Activated CD4-positive, alpha-beta T cell treated with anti-CD3 and anti-CD28 coated beads for 36 hours (primary cell): ENCODE measurements around the gene AQP1. TPM values are rescaled to one million over a fixed set of nuclear protein-coding genes. Genes with fewer than 3 reads are reported as not detected.

ENCODE experiments used
- ATAC-seq: fragments of 200-7000 bp; cut with Tn5 transposase; one replicate; pipeline ENCODE4 v1.10.0; 2021; ENCODE audit warnings: mild to moderate bottlenecking, moderate library complexity
- CTCF ChIA-PET: fragments of 350-600 bp; sonication (Branson Sonifier 250); formaldehyde crosslinking; loops from one replicate; lab custom pipeline; 2021; ENCODE audit warnings: antibody characterized with exemption; lab: Charles Lee
- POLR2A ChIA-PET: fragments of 350-600 bp; sonication (Branson Sonifier 250); formaldehyde crosslinking; loops from one replicate; lab custom pipeline; 2021; ENCODE audit warnings: antibody characterized with exemption, inconsistent platforms; lab: Charles Lee
- DNase-seq: peaks from one replicate; pipeline ENCODE4 v3.0.0-alpha.2; 2020
- H3K27ac Mint-ChIP-seq: one replicate; pipeline ENCODE4 v1.8.0; 2021; ENCODE audit warnings: mixed read lengths
- H3K27me3 Mint-ChIP-seq: one replicate; pipeline ENCODE4 v1.8.0; 2021; ENCODE audit warnings: mixed read lengths
- H3K36me3 Mint-ChIP-seq: one replicate; pipeline ENCODE4 v1.8.0; 2021; ENCODE audit warnings: low read depth, mixed read lengths
- H3K4me1 Mint-ChIP-seq: one replicate; pipeline ENCODE4 v1.8.0; 2021; ENCODE audit warnings: mixed read lengths
- H3K4me3 Mint-ChIP-seq: one replicate; pipeline ENCODE4 v1.8.0; 2021; ENCODE audit warnings: mild to moderate bottlenecking, moderate library complexity, mixed read lengths
- H3K9me3 Mint-ChIP-seq: one replicate; pipeline ENCODE4 v1.8.0; 2021; ENCODE audit warnings: low read depth, mixed read lengths
- intact Hi-C, 2 experiments: fragments of 100-400 bp; cut with DNase I in 1 of 2; cut with micrococcal nuclease in 1 of 2; formaldehyde crosslinking; loops; one replicate each; pipeline versions ENCODE4 v1.14.2 to v1.15.1; 2022 to 2024; cut with DNase I, micrococcal nuclease
- total RNA-seq, 2 experiments: library from RNA; stranded (reverse); gene quantifications; one replicate each; pipeline ENCODE4 v1.2.3, GENCODE V29; 2021

Gene AQP1
- total RNA-seq, 2 experiments from 2014 or later: 0.16 to 0.25 TPM

DNA sequence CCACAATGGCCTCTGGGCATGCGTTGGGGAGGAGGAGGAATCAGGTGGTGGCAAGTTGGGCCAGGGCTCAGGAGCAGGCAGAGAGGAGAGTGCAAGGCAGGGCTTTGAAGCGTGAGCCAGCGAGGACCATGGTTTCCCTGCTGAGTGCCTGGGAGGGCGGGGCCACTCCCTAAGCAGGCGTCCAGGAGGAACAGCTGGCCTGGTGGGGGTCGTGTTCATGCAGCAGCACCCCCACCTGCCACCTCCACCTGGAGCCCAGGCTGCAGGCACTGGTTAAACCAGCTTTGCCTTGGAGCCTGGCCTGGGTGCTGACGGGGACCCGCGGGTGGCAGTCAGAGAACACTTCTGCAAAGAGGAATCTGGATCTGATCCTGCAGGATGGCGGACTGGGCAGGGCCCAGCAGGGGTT lies 24.2 kb upstream of the AQP1 start:
- peaks cover 9% of the 10 kb centered on the region for H3K9me3 Mint-ChIP-seq
- no peak for ATAC-seq
- ChIA-PET POLR2A (no interaction called here), CTCF (no interaction called here)
- H3K27ac Mint-ChIP-seq: no peak overlapping the region
- H3K36me3 Mint-ChIP-seq: no peaks in the 10 kb centered on the region
- intact Hi-C loops: no loop called here
- no peak overlapping the region for H3K4me3 Mint-ChIP-seq
- no peak for DNase-seq
- H3K4me1 Mint-ChIP-seq: no peaks in the 10 kb centered on the region
- no peaks in the 10 kb centered on the region for H3K27me3 Mint-ChIP-seq

GRCh38 chr7:30888747-30889146 lies 22.9 kb upstream of the AQP1 start:
- Mint-ChIP-seq H3K9me3 (peaks cover 9% of the 10 kb centered on the region), H3K4me3 (no peak overlapping the region), H3K27me3 (no peaks in the 10 kb centered on the region), H3K27ac (no peak overlapping the region), H3K36me3 (no peaks in the 10 kb centered on the region), H3K4me1 (no peaks in the 10 kb centered on the region)
- intact Hi-C loops: no loop called here
- ChIA-PET CTCF (no interaction called here), POLR2A (no interaction called here)
- DNase-seq (no peak), ATAC-seq (no peak)

DNA sequence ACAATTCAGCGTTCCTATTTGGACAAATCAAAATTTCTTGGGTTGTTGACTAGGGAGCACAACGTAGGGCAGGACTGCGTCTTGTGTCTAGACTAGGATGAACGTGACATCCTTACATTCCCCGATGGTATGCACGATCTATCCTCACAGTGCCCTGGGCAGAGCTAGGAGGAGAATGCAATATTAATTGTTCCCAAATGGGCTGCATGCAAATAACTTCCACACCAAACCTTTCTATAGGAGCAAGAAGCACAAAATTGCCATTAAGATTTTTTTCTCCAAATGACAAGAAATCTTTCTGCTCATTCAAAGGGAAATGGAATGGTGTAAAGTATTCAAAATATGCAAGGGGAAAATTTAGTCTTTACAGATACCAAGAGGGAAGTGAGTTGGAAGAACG lies 21.4 kb upstream of the AQP1 start:
- POLR2A ChIA-PET: no interaction called here
- Mint-ChIP-seq H3K27me3 (no peaks in the 10 kb centered on the region), H3K27ac (no peak overlapping the region), H3K4me3 (no peak overlapping the region), H3K36me3 (no peaks in the 10 kb centered on the region), H3K9me3 (peaks cover 9% of the 10 kb centered on the region), H3K4me1 (no peaks in the 10 kb centered on the region)
- ATAC-seq (no peak), DNase-seq (no peak)
- CTCF ChIA-PET: no interaction called here
- intact Hi-C loops: no loop called here

GRCh38 chr7:30893357-30893756 lies 18.3 kb upstream of the AQP1 start:
- Mint-ChIP-seq H3K27me3 (no peaks in the 10 kb centered on the region), H3K4me3 (no peak overlapping the region), H3K4me1 (no peaks in the 10 kb centered on the region), H3K9me3 (peaks cover 9% of the 10 kb centered on the region), H3K36me3 (no peaks in the 10 kb centered on the region), H3K27ac (no peak overlapping the region)
- intact Hi-C loops: no loop called here
- DNase-seq (no peak), ATAC-seq (no peak)
- ChIA-PET POLR2A (interaction anchor here (0.6 kb wide), 1 partner anchor 1540 kb away, joined by 4 read pairs; no protein-coding TSS in a partner anchor), CTCF (no interaction called here)

GRCh38 chr7:30894009-30894408 lies 17.6 kb upstream of the AQP1 start:
- CTCF ChIA-PET: interaction anchor here (0.5 kb wide), 1 partner anchor 82 kb away, joined by 3 read pairs; no protein-coding TSS in a partner anchor
- H3K4me3 Mint-ChIP-seq: no peak overlapping the region
- no peak for DNase-seq
- H3K27ac Mint-ChIP-seq: no peak overlapping the region
- no peaks in the 10 kb centered on the region for H3K4me1 Mint-ChIP-seq
- H3K9me3 Mint-ChIP-seq: peaks cover 9% of the 10 kb centered on the region
- H3K27me3 Mint-ChIP-seq: no peaks in the 10 kb centered on the region
- POLR2A ChIA-PET: no interaction called here
- no peak for ATAC-seq
- intact Hi-C loops: no loop called here
- no peaks in the 10 kb centered on the region for H3K36me3 Mint-ChIP-seq

DNA sequence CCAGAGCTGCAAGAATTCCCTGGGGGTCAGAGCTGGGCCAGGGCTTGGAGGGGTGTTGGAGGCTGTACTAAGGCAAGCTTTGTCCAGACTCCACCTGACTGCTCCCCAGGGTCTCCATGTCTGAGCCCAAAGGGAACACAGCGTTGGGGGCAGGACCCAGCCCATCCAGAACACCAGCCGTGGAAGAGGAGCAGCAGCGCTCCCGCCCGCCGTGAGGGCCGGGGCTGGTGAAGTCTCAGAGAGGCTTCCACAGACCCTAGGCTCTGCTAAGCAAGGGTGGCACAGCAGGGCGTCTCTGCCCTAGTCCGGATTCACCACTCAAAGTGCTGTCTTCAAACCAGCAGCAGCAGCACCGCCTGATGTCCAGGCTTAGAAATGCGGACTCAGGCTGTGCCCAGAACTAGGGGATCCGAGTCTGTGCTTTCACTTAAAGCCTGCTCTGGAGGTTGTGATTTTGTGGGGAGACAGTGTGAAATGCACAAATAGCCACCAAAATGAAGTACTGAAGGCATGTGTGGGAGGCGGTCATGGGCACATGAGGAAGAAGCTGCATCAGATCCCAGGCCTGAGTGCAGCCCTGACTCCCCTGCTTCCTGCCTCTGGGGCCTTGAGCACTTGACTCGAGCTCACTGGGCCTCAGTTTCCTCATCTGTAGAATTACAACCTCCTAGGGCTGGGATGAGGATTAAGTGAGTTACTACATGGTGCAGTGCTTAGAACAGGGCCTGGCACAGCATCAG lies 16.6 kb upstream of the AQP1 start:
- DNase-seq (no peak), ATAC-seq (no peak)
- ChIA-PET CTCF (no interaction called here), POLR2A (no interaction called here)
- Mint-ChIP-seq H3K27me3 (no peaks in the 10 kb centered on the region), H3K36me3 (no peaks in the 10 kb centered on the region), H3K27ac (no peak overlapping the region), H3K9me3 (peaks cover 9% of the 10 kb centered on the region), H3K4me3 (no peak overlapping the region), H3K4me1 (no peaks in the 10 kb centered on the region)
- intact Hi-C loops: no loop called here

DNA sequence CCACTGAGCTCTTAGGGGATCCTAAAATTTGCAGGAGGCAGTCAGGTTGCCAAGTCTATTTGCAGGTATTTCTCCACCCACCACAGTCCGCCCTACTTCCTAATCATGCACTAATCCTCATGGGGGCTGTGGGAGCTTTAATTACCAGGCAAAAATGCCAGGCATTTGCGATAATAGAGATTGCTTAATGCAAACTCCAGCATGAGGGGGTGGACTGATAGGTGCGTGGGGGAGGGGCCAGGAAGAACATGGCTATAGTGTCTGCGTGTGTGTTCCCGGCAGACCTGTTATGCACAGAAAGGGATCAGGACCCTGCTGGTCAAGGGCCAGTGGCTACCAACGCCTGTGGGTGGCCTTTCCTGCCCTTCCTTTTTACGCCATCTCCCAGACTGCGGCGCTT lies 15.6 kb upstream of the AQP1 start:
- intact Hi-C loops: no loop called here

GRCh38 chr7:30896783-30897637 lies 14.6 kb upstream of the AQP1 start:
- Mint-ChIP-seq H3K27ac (no peak overlapping the region), H3K36me3 (no peaks in the 10 kb centered on the region), H3K27me3 (no peaks in the 10 kb centered on the region), H3K9me3 (no peaks in the 10 kb centered on the region), H3K4me1 (no peaks in the 10 kb centered on the region), H3K4me3 (no peak overlapping the region)
- POLR2A ChIA-PET: no interaction called here
- no peak for ATAC-seq
- DNase-seq: no peak
- intact Hi-C loops: no loop called here
- CTCF ChIA-PET: no interaction called here

More for the DNA sequence above, 15.6 kb upstream of the AQP1 start:
- Mint-ChIP-seq H3K27me3 (no peaks in the 10 kb centered on the region), H3K9me3 (peaks cover 4% of the 10 kb centered on the region), H3K4me1 (no peaks in the 10 kb centered on the region), H3K27ac (no peak overlapping the region), H3K36me3 (no peaks in the 10 kb centered on the region), H3K4me3 (no peak overlapping the region)
- ChIA-PET CTCF (no interaction called here), POLR2A (no interaction called here)
- ATAC-seq: no peak
- no peak for DNase-seq

DNA sequence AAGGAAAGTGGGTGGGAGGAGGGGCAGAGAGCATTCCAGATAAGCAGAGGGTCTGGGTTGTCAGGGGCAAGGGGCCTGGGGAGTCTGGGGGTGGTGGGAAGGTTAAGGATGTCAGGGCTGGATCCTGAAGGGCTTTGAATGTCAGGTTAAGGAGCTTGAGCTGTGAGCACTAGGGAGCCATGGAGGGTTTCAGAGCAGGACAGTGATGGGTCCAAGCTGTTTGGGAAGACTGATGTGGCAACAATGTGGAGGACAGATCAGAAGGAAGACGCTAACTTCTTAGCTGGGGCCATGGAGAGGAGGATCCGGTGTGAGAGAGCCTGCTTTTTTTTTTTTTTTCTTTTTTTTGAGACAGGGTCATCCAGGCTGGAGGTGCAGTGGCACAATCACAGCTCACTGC lies 13.9 kb upstream of the AQP1 start:
- Mint-ChIP-seq H3K36me3 (no peaks in the 10 kb centered on the region), H3K27me3 (no peaks in the 10 kb centered on the region), H3K27ac (no peak overlapping the region), H3K4me1 (no peaks in the 10 kb centered on the region), H3K4me3 (no peak overlapping the region), H3K9me3 (no peaks in the 10 kb centered on the region)
- ATAC-seq: no peak
- intact Hi-C loops: no loop called here
- CTCF ChIA-PET: no interaction called here
- POLR2A ChIA-PET: interaction anchor here (0.6 kb wide), 1 partner anchor 13 kb away, joined by 5 read pairs; no protein-coding TSS in a partner anchor
- no peak for DNase-seq

- Mint-ChIP-seq H3K27ac (no peak overlapping the region), H3K4me1 (no peaks in the 10 kb centered on the region), H3K4me3 (no peak overlapping the region), H3K36me3 (no peaks in the 10 kb centered on the region), H3K9me3 (no peaks in the 10 kb centered on the region), H3K27me3 (no peaks in the 10 kb centered on the region)
- ATAC-seq: no peak
- ChIA-PET POLR2A (interaction anchor here (0.6 kb wide), 1 partner anchor 13 kb away, joined by 5 read pairs; no protein-coding TSS in a partner anchor), CTCF (no interaction called here)
- intact Hi-C loops: no loop called here
- DNase-seq: no peak
These were observed 13.2 kb upstream of the AQP1 start for GRCh38 chr7:30898411-30898810.

- ATAC-seq (no peak), DNase-seq (no peak)
- no peaks in the 10 kb centered on the region for H3K4me1 Mint-ChIP-seq
- no peaks in the 10 kb centered on the region for H3K9me3 Mint-ChIP-seq
- intact Hi-C loops: no loop called here
- H3K27ac Mint-ChIP-seq: no peak overlapping the region
- H3K36me3 Mint-ChIP-seq: no peaks in the 10 kb centered on the region
- ChIA-PET CTCF (no interaction called here), POLR2A (no interaction called here)
- no peaks in the 10 kb centered on the region for H3K27me3 Mint-ChIP-seq
- H3K4me3 Mint-ChIP-seq: no peak overlapping the region
These were observed 12.6 kb upstream of the AQP1 start for GRCh38 chr7:30899066-30899465.

GRCh38 chr7:30899630-30900029 lies 12.0 kb upstream of the AQP1 start:
- DNase-seq: no peak
- H3K4me3 Mint-ChIP-seq: no peak overlapping the region
- ChIA-PET CTCF (no interaction called here), POLR2A (no interaction called here)
- no peaks in the 10 kb centered on the region for H3K9me3 Mint-ChIP-seq
- ATAC-seq: no peak
- H3K27me3 Mint-ChIP-seq: no peaks in the 10 kb centered on the region
- no peaks in the 10 kb centered on the region for H3K36me3 Mint-ChIP-seq
- H3K4me1 Mint-ChIP-seq: no peaks in the 10 kb centered on the region
- intact Hi-C loops: no loop called here
- no peak overlapping the region for H3K27ac Mint-ChIP-seq
